Hepatocyte (in vitro differentiated cells): ENCODE data around the gene SLC22A15.

ENCODE experiments used
- CTCF ChIP-seq: fragments of 200-600 bp; sonication (generic); IDR thresholded peaks from 2 replicates; pipeline ENCODE4 v1.5.1; 2016; ENCODE audit warnings: antibody characterized with exemption, mild to moderate bottlenecking; ENCODE audit not compliant: poor library complexity
- EZH2 ChIP-seq: fragments of 200-600 bp; sonication (generic); IDR thresholded peaks from 2 replicates; pipeline ENCODE4 v1.6.1; 2016; ENCODE audit warnings: antibody characterized with exemption, mild to moderate bottlenecking, borderline replicate concordance
- EZH2phosphoT487 ChIP-seq: fragments of 200-600 bp; sonication (generic); IDR thresholded peaks from one replicate; pipeline ENCODE4 v1.6.1; 2018; ENCODE audit warnings: antibody characterized with exemption, mild to moderate bottlenecking, low read depth, moderate library complexity; ENCODE audit not compliant: unreplicated experiment, severe bottlenecking

- TF ChIP-seq CTCF (no peak), EZH2 (no peak), EZH2phosphoT487 (no peak)
Observed at GRCh38 chr1:116062201-116062600, 85.9 kb downstream of the SLC22A15 start.
